Naive thymus-derived CD8-positive, alpha-beta T cell (primary cell): ENCODE data around the gene CD47. TPM values are rescaled to one million over a fixed set of nuclear protein-coding genes. Genes with fewer than 3 reads are reported as not detected.

Experiments
- ATAC-seq, 2 donors: fragments of 150-1000 bp; cut with Tn5 transposase in 1 of 2; sonication (Bioruptor Pico), chemical (Tn5 transposase) in 1 of 2; 1 replicate in 1 of 2; 2 replicates in 1 of 2; pipeline ENCODE4 v1.10.0; 2021; ENCODE audit warnings: mild to moderate bottlenecking in 2 of 2, moderate library complexity in 2 of 2
- POLR2A ChIA-PET: fragments of 350-600 bp; sonication (Branson Sonifier 250); formaldehyde crosslinking; loops from one replicate; lab custom pipeline; 2021; ENCODE audit warnings: antibody characterized with exemption; lab: Charles Lee
- DNase-seq, 10 donors: peaks; one replicate each; pipeline versions ENCODE4 v3.0.0 to v3.0.0-alpha.2; 2020 to 2022
- H3K27ac Mint-ChIP-seq, 10 donors: one replicate each; pipeline ENCODE4 v1.8.0; 2020 to 2022; ENCODE audit warnings: mild to moderate bottlenecking in 10 of 10, mixed read lengths in 10 of 10, moderate library complexity in 4 of 10, inconsistent platforms in 1 of 10
- H3K27me3 Mint-ChIP-seq, 5 donors: one replicate each; pipeline ENCODE4 v1.8.0; 2021 to 2022; ENCODE audit warnings: mixed read lengths in 5 of 5
- H3K36me3 Mint-ChIP-seq, 3 donors: one replicate each; pipeline ENCODE4 v1.8.0; 2020 to 2022; ENCODE audit warnings: mixed read lengths in 3 of 3, mild to moderate bottlenecking in 2 of 3, inconsistent platforms in 1 of 3
- H3K4me1 Mint-ChIP-seq, 4 donors: one replicate each; pipeline ENCODE4 v1.8.0; 2021 to 2022; ENCODE audit warnings: mixed read lengths in 4 of 4
- H3K4me3 Mint-ChIP-seq, 10 donors: one replicate each; pipeline ENCODE4 v1.8.0; 2020 to 2022; ENCODE audit warnings: mild to moderate bottlenecking in 10 of 10, mixed read lengths in 10 of 10, moderate library complexity in 6 of 10, inconsistent platforms in 1 of 10
- H3K9me3 Mint-ChIP-seq, 9 donors: one replicate each; pipeline ENCODE4 v1.8.0; 2020 to 2022; ENCODE audit warnings: mixed read lengths in 9 of 9, mild to moderate bottlenecking in 3 of 9, inconsistent platforms in 1 of 9, moderate library complexity in 1 of 9
- polyA plus RNA-seq, 3 donors: library from polyadenylated mRNA; unstranded; fragments of 300-500 nt; fragmentation: Illumina TruSeq; gene quantifications; one replicate each; pipeline ENCODE4 v1.2.3, GENCODE V29; 2021
- total RNA-seq, 8 experiments: library from RNA in 2 of 8; stranded (reverse) in 2 of 8; gene quantifications; one replicate each; pipeline ENCODE4 v1.2.3 and lab custom pipeline; 2021 to 2026

Gene CD47
- total and polyA plus RNA-seq, 5 experiments from 2014 or later: 127 to 192 (median 164) TPM

DNA sequence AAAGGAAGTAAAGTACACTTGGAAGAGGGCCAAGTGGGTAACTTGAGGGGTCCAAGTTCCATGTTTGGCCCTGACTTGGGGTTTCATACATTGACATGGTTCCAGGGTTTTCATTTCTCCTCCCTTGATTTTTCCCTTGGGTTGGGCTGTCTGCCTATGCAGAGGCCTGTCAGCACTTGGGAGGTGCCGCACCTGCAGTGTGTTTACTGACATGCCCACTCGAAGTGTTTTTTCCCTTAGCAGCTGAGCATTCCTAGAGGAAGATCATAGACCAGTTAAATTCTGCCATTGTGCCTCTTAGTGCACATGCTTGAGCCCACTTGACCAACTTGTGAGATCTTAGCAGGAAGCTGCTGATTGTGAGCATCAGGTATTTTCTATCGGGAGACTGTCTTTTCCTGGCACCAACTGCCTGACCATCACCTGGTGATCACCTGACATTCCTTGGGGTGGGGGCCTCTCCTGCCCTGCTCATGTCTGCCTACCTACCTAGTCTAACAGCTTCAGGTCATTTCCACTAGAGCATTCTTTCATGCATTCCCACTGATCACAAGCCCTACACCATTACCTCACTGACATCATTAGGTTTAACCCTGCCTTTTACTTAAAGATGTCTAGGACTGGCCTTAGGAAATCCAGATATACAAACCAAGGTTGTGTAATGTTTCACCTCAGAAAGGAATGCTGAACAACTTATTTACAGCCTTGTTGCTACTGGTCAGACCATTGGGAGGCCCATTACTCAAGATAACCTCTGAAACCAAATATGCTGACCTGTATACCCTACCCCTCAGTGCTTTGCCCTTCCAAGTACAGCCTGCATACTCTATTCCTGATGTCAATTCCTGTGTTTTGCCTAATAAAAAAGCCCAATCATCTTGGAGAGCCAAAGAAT, 68.3 kb downstream of the CD47 start:
- Mint-ChIP-seq H3K27me3 (peaks cover 0 to 3% (median 0%) of the 10 kb centered on the region in 5 donors), H3K9me3 (peaks cover 0 to 11% (median 4%) of the 10 kb centered on the region in 9 donors), H3K4me3 (no peak overlapping the region), H3K36me3 (peaks cover 0 to 7% (median 2%) of the 10 kb centered on the region in 3 donors), H3K4me1 (peaks cover 8 to 16% (median 8%) of the 10 kb centered on the region in 4 donors), H3K27ac (peak overlapping the region in 1 of 10 donors; percentile 58)
- DNase-seq (no peak), ATAC-seq (no peak)
- POLR2A ChIA-PET: interaction anchor here (1.4 kb wide), 1 partner anchor 43 kb away, joined by 3 read pairs; no protein-coding TSS in a partner anchor

DNA sequence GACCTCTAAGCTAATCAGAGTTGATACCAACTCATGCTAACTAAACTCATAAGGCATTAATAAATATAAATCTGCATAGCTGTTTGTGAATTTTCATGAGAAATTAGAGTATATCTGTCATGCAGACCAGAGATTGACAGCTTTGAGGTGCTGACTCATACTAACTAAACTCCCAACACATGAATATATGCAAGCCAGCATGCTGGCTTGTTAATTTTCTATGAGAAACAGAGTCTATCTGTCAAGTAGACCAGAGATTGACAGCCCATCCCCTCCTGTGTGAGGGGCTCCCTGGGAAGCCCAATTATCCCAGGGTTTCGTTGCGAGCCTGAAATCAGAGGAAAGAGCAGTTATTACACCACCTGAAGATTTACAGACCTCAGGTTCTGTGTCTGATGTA, 69.3 kb downstream of the CD47 start:
- DNase-seq (no peak), ATAC-seq (no peak)
- no peak overlapping the region for H3K27ac Mint-ChIP-seq
- H3K4me3 Mint-ChIP-seq: no peak overlapping the region
- peaks cover 0 to 2% (median 0%) of the 10 kb centered on the region in 3 donors for H3K36me3 Mint-ChIP-seq
- H3K4me1 Mint-ChIP-seq: peaks cover 2 to 14% (median 8%) of the 10 kb centered on the region in 4 donors
- peaks cover 0 to 5% (median 3%) of the 10 kb centered on the region in 5 donors for H3K27me3 Mint-ChIP-seq
- H3K9me3 Mint-ChIP-seq: peaks cover 0 to 8% (median 0%) of the 10 kb centered on the region in 9 donors
- POLR2A ChIA-PET: interaction anchor here (1.4 kb wide), 1 partner anchor 42 kb away, joined by 3 read pairs; no protein-coding TSS in a partner anchor

DNA sequence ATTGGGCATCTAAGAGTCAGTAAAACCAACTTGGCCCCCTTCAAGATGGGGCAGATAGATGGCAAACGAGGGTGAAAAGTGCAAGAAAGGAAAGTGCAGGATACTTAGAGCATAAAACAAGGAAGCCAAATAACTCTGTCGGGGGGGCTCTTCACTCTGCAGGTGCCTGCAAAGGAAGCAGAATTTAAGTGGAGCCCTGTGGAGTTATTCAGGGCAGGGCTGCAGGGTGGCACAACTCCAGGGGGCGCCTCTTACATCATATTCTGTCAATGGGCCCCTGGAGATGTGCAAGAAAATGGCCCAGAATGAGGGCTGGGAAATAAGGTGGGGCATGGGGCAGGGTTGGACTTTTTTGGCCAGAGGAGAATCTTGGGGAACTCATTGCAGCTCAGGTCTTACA, 69.7 kb downstream of the CD47 start:
- ATAC-seq (no peak), DNase-seq (no peak)
- H3K27me3 Mint-ChIP-seq: peaks cover 0 to 9% (median 3%) of the 10 kb centered on the region in 5 donors
- H3K9me3 Mint-ChIP-seq: peaks cover 0 to 7% (median 0%) of the 10 kb centered on the region in 9 donors
- POLR2A ChIA-PET: interaction anchor here (1.4 kb wide), 1 partner anchor 42 kb away, joined by 3 read pairs; no protein-coding TSS in a partner anchor
- H3K36me3 Mint-ChIP-seq: peaks cover 0 to 2% (median 0%) of the 10 kb centered on the region in 3 donors
- H3K4me1 Mint-ChIP-seq: peaks cover 2 to 14% (median 8%) of the 10 kb centered on the region in 4 donors
- H3K4me3 Mint-ChIP-seq: no peak overlapping the region
- H3K27ac Mint-ChIP-seq: no peak overlapping the region

DNA sequence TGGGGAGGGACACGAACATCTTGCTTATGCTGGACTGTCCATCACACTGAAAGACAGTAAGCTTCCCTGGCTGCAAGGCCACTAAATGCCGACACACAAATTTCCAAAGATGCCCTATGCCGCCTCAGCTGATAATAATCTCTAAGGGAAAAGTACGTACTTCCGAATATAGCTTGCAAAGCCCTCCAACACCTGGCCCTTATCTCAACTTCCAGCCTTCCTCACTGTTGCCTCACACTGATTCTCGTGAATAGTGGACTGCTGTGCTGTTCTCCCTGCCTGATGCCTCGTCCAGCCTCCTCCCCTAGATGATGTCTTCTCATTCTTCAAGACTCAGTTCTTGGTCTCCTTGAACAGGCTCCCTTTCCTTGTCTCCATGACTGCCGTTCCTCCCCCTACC, 72.3 kb downstream of the CD47 start:
- POLR2A ChIA-PET: no interaction called here
- Mint-ChIP-seq H3K27me3 (peaks cover 0 to 9% (median 7%) of the 10 kb centered on the region in 5 donors), H3K4me3 (no peak overlapping the region), H3K27ac (no peak overlapping the region), H3K9me3 (peaks cover 0 to 7% (median 0%) of the 10 kb centered on the region in 9 donors), H3K36me3 (peaks cover 0 to 3% (median 3%) of the 10 kb centered on the region in 3 donors), H3K4me1 (peaks cover 2 to 10% (median 6%) of the 10 kb centered on the region in 4 donors)
- ATAC-seq (no peak), DNase-seq (no peak)

DNA sequence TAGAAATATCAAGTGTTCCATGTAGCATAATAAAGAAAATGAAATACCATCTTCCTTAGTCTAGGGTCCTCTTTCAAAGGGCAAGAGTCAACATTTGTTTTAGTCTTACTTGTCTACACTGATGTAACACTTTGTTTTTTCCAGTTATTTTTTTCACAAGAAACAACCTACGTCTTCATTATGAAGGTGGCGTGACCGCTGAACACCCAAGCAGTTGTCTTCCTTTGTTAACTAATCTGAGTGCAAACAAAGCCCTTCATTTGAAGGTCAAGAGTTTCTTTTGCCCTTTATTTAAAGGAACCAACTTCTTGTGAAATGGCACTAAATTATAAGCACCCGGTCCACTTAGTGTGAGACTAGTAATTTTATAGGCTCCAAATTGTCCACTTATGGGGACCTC, 73.2 kb downstream of the CD47 start:
- H3K27ac Mint-ChIP-seq: no peak overlapping the region
- H3K27me3 Mint-ChIP-seq: peaks cover 0 to 9% (median 7%) of the 10 kb centered on the region in 5 donors
- H3K9me3 Mint-ChIP-seq: peaks cover 0 to 7% (median 0%) of the 10 kb centered on the region in 9 donors
- H3K36me3 Mint-ChIP-seq: peaks cover 2 to 3% (median 3%) of the 10 kb centered on the region in 3 donors
- POLR2A ChIA-PET: interaction anchor here (0.7 kb wide), 1 partner anchor 116 kb away, joined by 3 read pairs; no protein-coding TSS in a partner anchor
- H3K4me1 Mint-ChIP-seq: peaks cover 2 to 10% (median 6%) of the 10 kb centered on the region in 4 donors
- DNase-seq: no peak
- ATAC-seq: no peak
- no peak overlapping the region for H3K4me3 Mint-ChIP-seq

DNA sequence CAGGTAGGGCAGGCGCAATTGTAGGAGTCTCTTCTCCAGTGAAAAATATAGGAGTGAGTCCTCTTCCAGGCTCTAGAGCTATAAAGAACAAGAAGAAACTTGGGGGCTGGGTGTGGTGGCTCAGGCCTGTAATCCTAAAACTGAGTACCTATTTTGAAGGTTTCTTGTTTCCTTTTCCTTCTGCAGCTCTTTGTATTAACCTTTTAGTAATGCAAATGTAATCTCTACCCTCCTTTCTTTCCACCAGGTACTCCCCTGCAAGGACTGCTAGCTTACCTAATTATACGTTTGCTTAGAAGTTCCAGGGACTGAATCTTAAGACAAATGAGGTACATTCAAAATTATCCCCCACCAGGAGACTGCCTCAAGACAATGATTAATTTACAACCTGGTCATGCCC, 75.9 kb downstream of the CD47 start:
- Mint-ChIP-seq H3K27ac (no peak overlapping the region), H3K4me1 (peaks cover 0 to 7% (median 6%) of the 10 kb centered on the region in 4 donors), H3K4me3 (no peak overlapping the region), H3K36me3 (peaks cover 2 to 8% (median 5%) of the 10 kb centered on the region in 3 donors), H3K27me3 (peaks cover 0 to 9% (median 7%) of the 10 kb centered on the region in 5 donors), H3K9me3 (peaks cover 0 to 5% (median 0%) of the 10 kb centered on the region in 9 donors)
- no peak for ATAC-seq
- no peak for DNase-seq
- POLR2A ChIA-PET: interaction anchor here (1.2 kb wide), 1 partner anchor 10 kb away, joined by 7 read pairs; no protein-coding TSS in a partner anchor

DNA sequence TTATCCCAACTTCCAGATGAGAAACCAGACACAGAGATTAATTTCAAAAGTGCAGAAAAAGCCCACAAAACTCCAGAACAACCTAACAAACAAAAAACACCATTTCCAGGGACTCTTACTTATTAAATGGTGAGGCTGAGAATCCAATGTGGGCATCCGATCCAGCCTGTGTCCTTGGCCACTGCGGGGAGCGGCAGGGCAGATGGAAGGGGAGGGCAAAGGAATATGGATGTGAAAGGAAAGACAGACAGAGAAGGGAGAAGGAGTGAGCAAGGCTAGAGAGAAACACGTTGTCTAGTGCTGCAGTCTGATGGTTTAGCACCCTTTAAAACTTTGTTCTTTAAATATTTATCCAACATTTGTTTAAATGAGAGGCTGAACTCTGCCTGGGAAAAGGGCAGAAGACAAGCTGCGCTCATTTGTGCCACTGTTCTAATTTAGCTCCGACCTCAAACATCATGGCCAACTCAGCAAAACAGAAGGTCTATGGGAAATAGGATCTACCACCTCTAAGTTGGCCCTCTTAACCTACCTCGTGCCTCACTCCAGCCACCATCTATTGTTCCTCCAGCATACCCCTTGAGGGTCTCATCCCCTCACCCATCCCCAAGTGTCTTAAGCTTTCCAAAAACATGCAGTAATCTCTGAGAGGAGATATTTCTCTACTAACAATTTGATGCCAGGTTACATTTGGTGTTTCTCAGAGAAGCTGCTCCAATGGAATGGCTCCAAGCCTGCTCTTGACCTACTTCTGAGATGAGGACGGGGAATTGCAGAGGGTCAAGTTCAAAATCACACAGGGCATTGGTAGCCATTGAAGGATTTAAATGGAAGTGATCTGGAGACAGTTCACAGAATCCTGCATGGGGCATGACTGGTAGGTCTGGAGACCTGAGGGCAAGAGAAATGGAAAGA, 77.4 kb downstream of the CD47 start:
- Mint-ChIP-seq H3K27me3 (peaks cover 0 to 9% (median 7%) of the 10 kb centered on the region in 5 donors), H3K36me3 (peaks cover 2 to 8% (median 5%) of the 10 kb centered on the region in 3 donors), H3K27ac (peak overlapping the region in 1 of 10 donors; percentile 61), H3K4me3 (no peak overlapping the region), H3K4me1 (peaks cover 0 to 6% (median 1%) of the 10 kb centered on the region in 4 donors), H3K9me3 (no peaks in the 10 kb centered on the region)
- no peak for DNase-seq
- ATAC-seq: no peak
- POLR2A ChIA-PET: no interaction called here

DNA sequence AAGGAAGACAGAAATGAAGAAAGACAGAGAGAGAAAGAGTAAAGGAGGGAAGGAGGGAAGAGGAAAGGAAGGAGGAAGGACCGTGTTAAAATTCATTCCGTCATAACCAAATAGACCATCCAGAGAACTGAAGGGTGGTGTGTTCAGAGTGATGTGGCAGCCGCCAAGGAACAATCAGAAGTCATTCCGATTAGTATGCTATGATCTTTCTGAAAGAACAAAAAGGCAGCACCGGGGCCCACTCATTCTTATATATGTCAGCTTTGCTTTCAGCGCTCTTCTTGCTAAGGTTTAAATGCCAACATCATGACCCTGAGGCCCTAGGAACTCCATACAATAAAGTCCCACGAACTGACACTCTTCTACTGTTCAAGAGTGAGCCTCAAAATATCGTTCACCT, 78.5 kb downstream of the CD47 start:
- ATAC-seq: no peak
- POLR2A ChIA-PET: no interaction called here
- Mint-ChIP-seq H3K9me3 (no peaks in the 10 kb centered on the region), H3K27ac (no peak overlapping the region), H3K4me1 (peaks cover 0 to 4% (median 2%) of the 10 kb centered on the region in 4 donors), H3K4me3 (no peak overlapping the region), H3K36me3 (peaks cover 2 to 8% (median 5%) of the 10 kb centered on the region in 3 donors), H3K27me3 (peaks cover 0 to 9% (median 4%) of the 10 kb centered on the region in 5 donors)
- no peak for DNase-seq

DNA sequence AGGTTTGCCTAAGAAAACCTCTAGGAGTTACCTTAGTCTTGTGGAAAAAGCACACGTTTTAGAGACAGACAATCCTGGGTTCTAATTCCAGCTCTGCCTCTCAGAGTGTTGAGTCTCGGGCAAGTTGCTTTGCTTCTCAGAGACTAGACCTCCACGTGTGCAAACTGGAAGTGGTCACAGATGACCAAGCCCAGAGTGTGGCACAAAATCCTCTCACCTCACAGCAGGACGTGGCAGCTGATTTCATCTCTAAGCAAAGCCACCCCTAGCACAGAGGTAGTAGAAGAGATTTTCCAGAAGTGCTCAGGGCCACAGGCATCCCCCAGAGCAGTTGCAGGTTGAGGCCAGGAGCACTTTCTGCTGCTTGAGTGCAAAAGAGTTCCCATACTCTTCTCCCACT, 79.2 kb downstream of the CD47 start:
- no peak for DNase-seq
- Mint-ChIP-seq H3K4me1 (peaks cover 0 to 6% (median 2%) of the 10 kb centered on the region in 4 donors), H3K4me3 (no peak overlapping the region), H3K9me3 (no peaks in the 10 kb centered on the region), H3K36me3 (peaks cover 2 to 8% (median 5%) of the 10 kb centered on the region in 3 donors), H3K27me3 (peaks cover 0 to 7% (median 4%) of the 10 kb centered on the region in 5 donors), H3K27ac (no peak overlapping the region)
- ATAC-seq: no peak
- POLR2A ChIA-PET: no interaction called here

DNA sequence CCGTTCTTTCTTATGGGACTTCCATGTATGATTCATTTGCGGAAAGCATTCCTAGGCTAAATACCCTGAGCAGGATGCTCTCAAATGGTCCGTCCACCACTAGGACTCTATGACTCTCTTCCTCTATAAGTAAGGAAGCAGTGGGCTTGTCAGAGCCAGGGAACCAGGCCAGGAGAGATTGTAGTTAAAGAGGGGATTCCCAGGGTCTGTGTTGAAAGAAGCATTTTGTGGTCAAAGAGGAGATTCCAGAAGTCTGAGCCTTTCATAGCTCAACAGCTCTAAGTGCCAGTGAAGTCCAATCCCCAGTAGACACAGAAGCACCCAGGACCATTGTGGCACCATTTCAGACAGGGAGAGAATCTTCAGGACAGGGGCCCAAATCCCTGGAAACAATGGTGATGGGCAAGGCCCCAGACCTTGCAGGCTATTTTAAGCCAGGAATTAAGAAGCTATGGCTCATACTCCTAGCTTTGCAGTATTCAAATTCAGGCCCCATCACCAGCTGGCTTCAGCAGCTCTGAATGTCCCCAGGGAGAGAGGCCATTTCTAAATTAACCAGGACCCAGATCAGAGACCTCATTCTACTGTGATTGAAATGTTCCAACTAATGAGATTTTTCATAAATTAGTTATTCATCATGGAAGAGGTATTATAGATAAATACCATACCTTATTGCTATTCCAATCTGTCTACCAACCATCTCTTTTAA, 81.7 kb downstream of the CD47 start:
- POLR2A ChIA-PET: no interaction called here
- DNase-seq (no peak), ATAC-seq (no peak)
- peaks cover 6 to 27% (median 11%) of the 10 kb centered on the region in 4 donors for H3K4me1 Mint-ChIP-seq
- H3K27ac Mint-ChIP-seq: peak overlapping the region in 1 of 10 donors; percentile 0
- H3K4me3 Mint-ChIP-seq: no peak overlapping the region
- H3K36me3 Mint-ChIP-seq: peaks cover 0 to 5% (median 4%) of the 10 kb centered on the region in 3 donors
- H3K27me3 Mint-ChIP-seq: peaks cover 0 to 12% (median 0%) of the 10 kb centered on the region in 5 donors
- H3K9me3 Mint-ChIP-seq: no peaks in the 10 kb centered on the region

DNA sequence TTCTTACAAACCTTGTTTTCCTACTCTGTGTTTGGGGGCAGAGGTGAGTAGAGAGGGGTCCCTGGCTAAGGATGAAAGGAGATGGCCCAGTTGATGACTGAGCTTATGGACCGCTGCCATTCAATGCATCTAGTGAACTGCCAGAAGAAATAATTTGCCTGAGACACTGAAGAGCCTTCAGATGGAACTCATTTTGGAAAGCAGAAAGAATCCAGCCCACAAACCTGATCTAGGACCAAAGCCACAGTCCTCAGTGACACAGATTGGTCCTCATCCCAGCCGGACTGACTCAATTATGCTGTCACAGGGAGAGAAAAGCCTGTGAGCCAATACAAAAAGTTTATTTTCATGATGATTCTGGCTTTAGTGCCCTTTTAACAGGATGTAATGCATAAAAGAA, 82.7 kb downstream of the CD47 start:
- DNase-seq: no peak
- ATAC-seq: no peak
- no peaks in the 10 kb centered on the region for H3K9me3 Mint-ChIP-seq
- no peak overlapping the region for H3K27ac Mint-ChIP-seq
- no peak overlapping the region for H3K4me3 Mint-ChIP-seq
- peaks cover 0 to 12% (median 0%) of the 10 kb centered on the region in 5 donors for H3K27me3 Mint-ChIP-seq
- H3K36me3 Mint-ChIP-seq: peaks cover 0 to 5% (median 4%) of the 10 kb centered on the region in 3 donors
- POLR2A ChIA-PET: no interaction called here
- H3K4me1 Mint-ChIP-seq: peaks cover 6 to 28% (median 12%) of the 10 kb centered on the region in 4 donors
